Uterus (tissue), 4 donors: Measurements from ENCODE around the gene COASY. TPM values are rescaled to one million over a fixed set of nuclear protein-coding genes. Genes with fewer than 3 reads are reported as not detected.

ENCODE experiments used
- DNase-seq, 2 donors: peaks; one replicate each; pipeline ENCODE4 v3.0.0-alpha.2; 2019 to 2020
- H3K27ac ChIP-seq, 2 donors: fragments of 200-600 bp; sonication (generic); 1 replicate in 1 of 2; 2 replicates in 1 of 2; pipeline ENCODE4 v1.5.1; 2016 to 2018
- H3K27me3 ChIP-seq, 2 donors: fragments of 200-600 bp; sonication (generic); one replicate each; pipeline ENCODE4 v1.5.1; 2018 to 2019; ENCODE audit warnings: control low read depth in 1 of 2
- H3K36me3 ChIP-seq, 2 donors: fragments of 200-600 bp; sonication (generic); one replicate each; pipeline ENCODE4 v1.5.1; 2019; ENCODE audit warnings: control low read depth in 1 of 2
- H3K4me1 ChIP-seq, 2 donors: fragments of 200-600 bp; sonication (generic); one replicate each; pipeline ENCODE4 v1.5.1; 2018 to 2019; ENCODE audit warnings: control low read depth in 1 of 2
- H3K4me3 ChIP-seq, 2 donors: fragments of 200-600 bp; sonication (generic); 1 replicate in 1 of 2; 2 replicates in 1 of 2; pipeline ENCODE4 v1.5.1; 2018 to 2019; ENCODE audit warnings: mild to moderate bottlenecking in 1 of 2
- H3K9me3 ChIP-seq, 2 donors: fragments of 200-600 bp; sonication (generic); one replicate each; pipeline ENCODE4 v1.5.1; 2019; ENCODE audit warnings: control low read depth in 1 of 2
- CTCF ChIP-seq, 4 experiments: fragments of 200-600 bp in 2 of 4; fragments of 450-650 bp in 2 of 4; sonication (generic) in 2 of 4; IDR thresholded peaks; one replicate each; pipeline ENCODE4 v1.5.1; 2016 to 2019; ENCODE audit warnings: antibody characterized with exemption in 4 of 4, mild to moderate bottlenecking in 2 of 4, moderate library complexity in 1 of 4
- POLR2A ChIP-seq, 2 donors: fragments of 450-650 bp; IDR thresholded peaks; one replicate each; pipeline ENCODE4 v1.6.1; 2016; ENCODE audit warnings: antibody characterized with exemption in 2 of 2, mild to moderate bottlenecking in 1 of 2, moderate library complexity in 1 of 2
- intact Hi-C: fragments of 100-400 bp; cut with DNase I; formaldehyde crosslinking; loops from one replicate; pipeline ENCODE4 v1.15.1; 2023; ENCODE audit warnings: low total_unique reads
- total RNA-seq, 4 donors: library from RNA; depleted of rRNA in 3 of 4; stranded (reverse); fragments of >200 nt in 3 of 4; gene quantifications; one replicate each; pipeline versions ENCODE4 v1.1.0 to v1.2.4, GENCODE V29; 2014 to 2023
- donor health status: DM: yes; HTN: yes; CAD: no.

The COASY gene
- total RNA-seq, 4 donors from 2014 or later = 2.6 to 42.6 (median 16.1) TPM

GRCh38 chr17:42522263-42522790 is 39.6 kb upstream of the COASY start:
- TF ChIP-seq CTCF (IDR thresholded peaks at IDR 0.05) = no peak
- no peak for TF ChIP-seq POLR2A (IDR thresholded peaks at IDR 0.05)
- Histone ChIP-seq H3K9me3 (no peaks in the 10 kb centered on the region), H3K27ac (peak overlapping the region; percentile 95 to 99), H3K36me3 (no peaks in the 10 kb centered on the region), H3K4me3 (no peak overlapping the region), H3K4me1 (peaks cover 50 to 54% of the 10 kb centered on the region in 2 donors), H3K27me3 (no peaks in the 10 kb centered on the region)
- no peak for DNase-seq
- intact Hi-C loops = no loop called here

GRCh38 chr17:42522798-42523278 is 39.1 kb upstream of the COASY start:
- Histone ChIP-seq H3K36me3 (no peaks in the 10 kb centered on the region), H3K27me3 (no peaks in the 10 kb centered on the region), H3K4me1 (peaks cover 45 to 49% of the 10 kb centered on the region in 2 donors), H3K4me3 (no peak overlapping the region), H3K27ac (peak overlapping the region; percentile 95 to 99), H3K9me3 (no peaks in the 10 kb centered on the region)
- TF ChIP-seq CTCF (IDR thresholded peaks at IDR 0.05) (no peak), POLR2A (IDR thresholded peaks at IDR 0.05) (no peak)
- intact Hi-C loops = no loop called here
- DNase-seq = peak in 1 of 2 donors; percentile 19

- Histone ChIP-seq H3K9me3 (no peaks in the 10 kb centered on the region), H3K27me3 (no peaks in the 10 kb centered on the region), H3K4me1 (peaks cover 29 to 30% of the 10 kb centered on the region in 2 donors), H3K36me3 (no peaks in the 10 kb centered on the region), H3K4me3 (no peak overlapping the region), H3K27ac (peak overlapping the region; percentile 95 to 99)
- DNase-seq = peak in 1 of 2 donors; percentile 10
- no peak for TF ChIP-seq CTCF (IDR thresholded peaks at IDR 0.05)
- no peak for TF ChIP-seq POLR2A (IDR thresholded peaks at IDR 0.05)
- intact Hi-C loops = loop anchor here (5.0 kb wide), 1 partner anchor 203 kb away; no protein-coding TSS in a partner anchor
Observed at GRCh38 chr17:42525221-42525620, 36.7 kb upstream of the COASY start.

GRCh38 chr17:42526031-42526444 is 35.9 kb upstream of the COASY start:
- no peaks in the 10 kb centered on the region for H3K36me3 ChIP-seq

More at GRCh38 chr17:42526031-42526444, 35.9 kb upstream of the COASY start:
- intact Hi-C loops = loop anchor here (5.0 kb wide), 1 partner anchor 204 kb away; no protein-coding TSS in a partner anchor
- Histone ChIP-seq H3K9me3 (no peaks in the 10 kb centered on the region), H3K27me3 (no peaks in the 10 kb centered on the region), H3K4me1 (peaks cover 22 to 23% of the 10 kb centered on the region in 2 donors), H3K27ac (peak overlapping the region; percentile 95 to 99), H3K4me3 (no peak overlapping the region)
- DNase-seq = no peak
- TF ChIP-seq CTCF (IDR thresholded peaks at IDR 0.05) = no peak
- TF ChIP-seq POLR2A (IDR thresholded peaks at IDR 0.05) = no peak
